GM21390 (cell line): ENCODE measurements around the gene KIF18B.

Source experiments
- ATAC-seq: cut with Tn5 transposase; IDR thresholded peaks from one replicate; pipeline ENCODE4 v1.9.1; 2021; ENCODE audit not compliant: unreplicated experiment

KIF18B gene

DNA sequence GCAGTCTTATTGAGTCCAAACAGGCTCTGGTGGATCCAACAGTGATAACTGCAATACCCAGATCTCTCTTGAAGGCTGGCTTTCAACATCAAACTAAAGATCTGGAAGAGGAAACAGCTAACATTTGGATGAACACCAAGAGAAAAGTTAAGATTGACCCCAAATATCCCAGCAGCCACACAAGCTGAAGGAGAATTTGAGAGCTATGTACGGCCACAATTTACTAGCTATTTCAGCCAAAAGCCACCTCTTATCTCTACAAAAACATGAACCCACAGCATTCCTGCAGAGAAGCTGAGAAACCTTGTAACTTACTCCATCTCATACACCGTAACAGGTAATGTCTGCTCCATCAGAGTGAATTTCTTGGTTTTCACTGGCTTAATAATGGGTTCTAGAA, 62.6 kb downstream of the KIF18B start:
- no peak for ATAC-seq

- ATAC-seq, result no peak
Observed at GRCh38 chr17:44881145-44881544, 66.4 kb downstream of the KIF18B start.

DNA sequence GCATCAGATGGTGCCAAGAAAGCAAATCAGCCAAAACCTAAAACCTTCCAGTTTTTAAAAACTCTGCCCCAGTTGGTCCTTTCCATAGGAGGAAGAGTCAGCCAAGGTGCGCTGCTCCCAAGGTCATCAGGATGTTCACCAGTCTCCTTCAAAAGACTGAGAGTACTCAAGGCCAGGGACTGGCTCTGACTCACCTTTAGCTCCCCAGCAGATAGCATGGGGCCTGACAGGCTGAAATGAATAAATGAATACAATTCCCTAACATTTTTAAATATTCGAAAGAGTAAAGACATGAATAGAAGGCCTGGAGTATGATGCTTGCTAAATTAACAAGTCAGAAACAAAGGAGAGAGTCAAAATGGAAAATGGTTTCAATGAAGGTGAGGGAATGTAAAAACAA, 67.5 kb downstream of the KIF18B start:
- ATAC-seq, result no peak

- ATAC-seq, result no peak
Observed at GRCh38 chr17:44879376-44879775, 68.2 kb downstream of the KIF18B start.

DNA sequence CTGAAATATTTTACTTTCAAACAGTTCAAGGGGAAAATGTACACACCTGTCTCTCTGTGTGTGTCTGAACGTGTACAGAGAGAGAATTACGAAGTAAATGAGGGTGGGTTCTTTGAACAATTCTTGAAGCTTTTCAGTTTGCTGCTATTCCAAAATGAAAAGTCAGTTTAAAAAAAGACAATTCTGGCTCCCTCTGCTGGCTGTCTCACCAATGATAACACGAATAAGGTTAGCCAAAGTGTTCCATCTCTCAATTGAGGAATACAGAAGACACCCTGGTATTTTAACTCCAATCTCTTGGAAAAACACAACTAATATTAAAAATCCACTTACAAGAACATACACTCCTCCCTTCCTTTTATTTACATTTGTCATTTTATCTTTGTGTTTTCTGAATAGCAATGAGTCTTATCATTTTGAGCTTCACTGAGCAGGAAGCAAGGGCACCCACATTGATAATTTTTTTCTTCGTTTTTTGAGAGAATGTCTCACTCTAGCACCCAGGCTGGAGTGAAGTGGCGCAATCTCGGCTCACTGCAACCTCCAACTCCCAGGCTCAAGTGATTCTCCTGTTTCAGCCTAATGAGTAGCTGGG, 68.8 kb downstream of the KIF18B start:
- ATAC-seq, result no peak

- no peak for ATAC-seq
Observed at GRCh38 chr17:44877121-44877520, 70.5 kb downstream of the KIF18B start.

DNA sequence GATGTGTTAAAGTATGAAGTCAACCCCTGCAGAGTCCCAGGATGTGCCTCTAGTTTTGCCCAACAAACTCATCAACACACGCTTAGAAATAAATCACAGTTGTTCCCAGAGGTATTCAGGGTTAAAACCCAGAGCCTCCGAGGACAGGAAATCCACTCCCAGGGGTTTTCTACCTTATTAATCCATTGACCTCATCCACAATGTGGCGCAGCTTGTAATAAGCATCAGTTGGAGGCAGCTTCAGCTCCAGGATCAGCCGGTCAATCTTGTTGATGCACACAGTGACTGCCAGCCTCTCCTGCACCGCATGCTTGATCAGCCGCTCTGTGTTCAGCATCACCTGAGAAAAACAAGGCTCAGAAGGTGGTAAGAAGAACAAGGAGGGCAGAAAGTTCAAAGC, 71.8 kb downstream of the KIF18B start:
- ATAC-seq, result no peak
